SU-DHL-6 (cell line): ENCODE results near the gene TRAPPC2L.
"Not testable (repeated sequence)": the region's sequence is repeated elsewhere in the genome, so short reads cannot be mapped to it uniquely, and the experiment has no call there.

Experiments
- EZH2phosphoT487 ChIP-seq: fragments of 200-600 bp; sonication (generic), shearing (Covaris generic); conservative IDR thresholded peaks from 2 replicates; pipeline ENCODE4 v1.6.1; 2018; ENCODE audit warnings: mild to moderate bottlenecking, antibody characterized with exemption, low read length, moderate library complexity, mixed read lengths
- TF ChIP-seq, protein P1 (sequence below): fragments of 200-600 bp; sonication (generic); IDR thresholded peaks from one replicate; pipeline ENCODE4 v1.5.1; 2017; ENCODE audit warnings: antibody characterized with exemption, mild to moderate bottlenecking, low read length, moderate library complexity; ENCODE audit not compliant: insufficient read depth, poor library complexity, severe bottlenecking

- TF ChIP-seq, protein P1, sequence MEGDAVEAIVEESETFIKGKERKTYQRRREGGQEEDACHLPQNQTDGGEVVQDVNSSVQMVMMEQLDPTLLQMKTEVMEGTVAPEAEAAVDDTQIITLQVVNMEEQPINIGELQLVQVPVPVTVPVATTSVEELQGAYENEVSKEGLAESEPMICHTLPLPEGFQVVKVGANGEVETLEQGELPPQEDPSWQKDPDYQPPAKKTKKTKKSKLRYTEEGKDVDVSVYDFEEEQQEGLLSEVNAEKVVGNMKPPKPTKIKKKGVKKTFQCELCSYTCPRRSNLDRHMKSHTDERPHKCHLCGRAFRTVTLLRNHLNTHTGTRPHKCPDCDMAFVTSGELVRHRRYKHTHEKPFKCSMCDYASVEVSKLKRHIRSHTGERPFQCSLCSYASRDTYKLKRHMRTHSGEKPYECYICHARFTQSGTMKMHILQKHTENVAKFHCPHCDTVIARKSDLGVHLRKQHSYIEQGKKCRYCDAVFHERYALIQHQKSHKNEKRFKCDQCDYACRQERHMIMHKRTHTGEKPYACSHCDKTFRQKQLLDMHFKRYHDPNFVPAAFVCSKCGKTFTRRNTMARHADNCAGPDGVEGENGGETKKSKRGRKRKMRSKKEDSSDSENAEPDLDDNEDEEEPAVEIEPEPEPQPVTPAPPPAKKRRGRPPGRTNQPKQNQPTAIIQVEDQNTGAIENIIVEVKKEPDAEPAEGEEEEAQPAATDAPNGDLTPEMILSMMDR, result not testable (repeated sequence)
- TF ChIP-seq EZH2phosphoT487, result not testable (repeated sequence)
These were observed 33.3 kb upstream of the TRAPPC2L start for GRCh38 chr16:88823646-88824045.
